HG03442 (cell line): ENCODE measurements around the gene EPHA5.

Source experiments
- ATAC-seq: cut with Tn5 transposase; IDR thresholded peaks from one replicate; pipeline ENCODE4 v1.9.1; 2021; ENCODE audit warnings: mild to moderate bottlenecking, moderate library complexity; ENCODE audit not compliant: unreplicated experiment

Gene EPHA5

GRCh38 chr4:65635051-65635821 is 35.1 kb downstream of the EPHA5 start:
- no peak for ATAC-seq

- no peak for ATAC-seq
Measured at GRCh38 chr4:65624651-65625050, 45.6 kb downstream of the EPHA5 start.

- no peak for ATAC-seq
Measured at GRCh38 chr4:65623506-65623905, 46.8 kb downstream of the EPHA5 start.

GRCh38 chr4:65617416-65617815 is 52.9 kb downstream of the EPHA5 start:
- ATAC-seq = no peak

GRCh38 chr4:65604515-65604914 is 65.8 kb downstream of the EPHA5 start:
- ATAC-seq = no peak

- ATAC-seq = no peak
Measured at GRCh38 chr4:65600656-65601055, 69.6 kb downstream of the EPHA5 start.

- ATAC-seq = no peak
Measured at GRCh38 chr4:65599340-65599739, 70.9 kb downstream of the EPHA5 start.

GRCh38 chr4:65597697-65598096 is 72.6 kb downstream of the EPHA5 start:
- no peak for ATAC-seq

- ATAC-seq = no peak
Measured at GRCh38 chr4:65592089-65592488, 78.2 kb downstream of the EPHA5 start.

- no peak for ATAC-seq
Measured at GRCh38 chr4:65589921-65590320, 80.4 kb downstream of the EPHA5 start.

GRCh38 chr4:65589331-65589730 is 81.0 kb downstream of the EPHA5 start:
- no peak for ATAC-seq

GRCh38 chr4:65580551-65580950 is 89.7 kb downstream of the EPHA5 start:
- ATAC-seq = no peak

GRCh38 chr4:65566473-65566872 is 103.8 kb downstream of the EPHA5 start:
- ATAC-seq = no peak

- no peak for ATAC-seq
Measured at GRCh38 chr4:65561164-65561563, 109.1 kb downstream of the EPHA5 start.

GRCh38 chr4:65559270-65559669 is 111.0 kb downstream of the EPHA5 start:
- no peak for ATAC-seq

- ATAC-seq = no peak
Measured at GRCh38 chr4:65552057-65552456, 118.2 kb downstream of the EPHA5 start.

- ATAC-seq = no peak
Measured at GRCh38 chr4:65550500-65550899, 119.8 kb downstream of the EPHA5 start.

GRCh38 chr4:65546882-65547416 is 123.3 kb downstream of the EPHA5 start:
- no peak for ATAC-seq

- ATAC-seq = no peak
Measured at GRCh38 chr4:65538571-65538970, 131.7 kb downstream of the EPHA5 start.

GRCh38 chr4:65535113-65535512 is 135.2 kb downstream of the EPHA5 start:
- ATAC-seq = no peak

GRCh38 chr4:65521666-65522065 is 148.6 kb downstream of the EPHA5 start:
- no peak for ATAC-seq

GRCh38 chr4:65515646-65516045 is 154.6 kb downstream of the EPHA5 start:
- no peak for ATAC-seq

GRCh38 chr4:65510976-65511375 is 159.3 kb downstream of the EPHA5 start:
- ATAC-seq = no peak
